Stimulated activated effector memory CD8-positive, alpha-beta T cell treated with anti-CD3 and anti-CD28 coated beads, Interleukin-12 subunit alpha, Interleukin-12 subunit beta, amount 100 ng/mL, for 72 hours (primary cell): ENCODE results near the gene RPP25.

Experiments
- ATAC-seq: fragments of 150-1000 bp; cut with Tn5 transposase; 2 replicates; pipeline ENCODE4 v1.10.0; 2021
- DNase-seq, 2 donors: peaks; one replicate each; pipeline ENCODE4 v3.0.0; 2021 to 2022; ENCODE audit warnings: low spot score in 2 of 2
- H3K27ac Mint-ChIP-seq: one replicate; pipeline ENCODE4 v1.8.0; 2022; ENCODE audit warnings: mild to moderate bottlenecking, mixed read lengths
- H3K36me3 Mint-ChIP-seq: one replicate; pipeline ENCODE4 v1.8.0; 2022; ENCODE audit warnings: mild to moderate bottlenecking, mixed read lengths
- H3K4me1 Mint-ChIP-seq: one replicate; pipeline ENCODE4 v1.8.0; 2022; ENCODE audit warnings: mixed read lengths
- H3K4me3 Mint-ChIP-seq: one replicate; pipeline ENCODE4 v1.8.0; 2022; ENCODE audit warnings: mild to moderate bottlenecking, mixed read lengths
- H3K9me3 Mint-ChIP-seq: one replicate; pipeline ENCODE4 v1.8.0; 2022; ENCODE audit warnings: mixed read lengths

Gene RPP25

GRCh38 chr15:74908635-74909034, 47.9 kb downstream of the RPP25 start:
- peaks cover 41% of the 10 kb centered on the region for H3K36me3 Mint-ChIP-seq
- no peak overlapping the region for H3K4me3 Mint-ChIP-seq
- peaks cover 29% of the 10 kb centered on the region for H3K4me1 Mint-ChIP-seq
- ATAC-seq (no peak), DNase-seq (no peak)
- H3K27ac Mint-ChIP-seq, result no peak overlapping the region
- no peaks in the 10 kb centered on the region for H3K9me3 Mint-ChIP-seq

- H3K36me3 Mint-ChIP-seq, result peaks cover 44% of the 10 kb centered on the region
- H3K27ac Mint-ChIP-seq, result peak overlapping the region; percentile 99
- H3K4me3 Mint-ChIP-seq, result peak overlapping the region; percentile 98
- ATAC-seq, result peak; percentile 29
- DNase-seq, result no peak
- no peaks in the 10 kb centered on the region for H3K9me3 Mint-ChIP-seq
- peaks cover 34% of the 10 kb centered on the region for H3K4me1 Mint-ChIP-seq
Measured at GRCh38 chr15:74907163-74907870, 49.3 kb downstream of the RPP25 start.

- DNase-seq, result peak; percentile 80 to 95
- peaks cover 44% of the 10 kb centered on the region for H3K36me3 Mint-ChIP-seq
- peaks cover 41% of the 10 kb centered on the region for H3K4me1 Mint-ChIP-seq
- H3K9me3 Mint-ChIP-seq, result no peaks in the 10 kb centered on the region
- peak; percentile 91 for ATAC-seq
- peak within 1 kb of the TSS; percentile 98 for H3K4me3 Mint-ChIP-seq
- H3K27ac Mint-ChIP-seq, result peak within 1 kb of the TSS; percentile 99
Measured at GRCh38 chr15:74906450-74907162, 50.0 kb downstream of the RPP25 start, which contains the start of gene FAM219B. FAM219B (minus strand) TSS chr15:74906851; CDS start chr15:74906800, 51 bp downstream.

GRCh38 chr15:74906067-74906449, 50.5 kb downstream of the RPP25 start:
- peak overlapping the region; percentile 99 for H3K27ac Mint-ChIP-seq
- H3K36me3 Mint-ChIP-seq, result peaks cover 45% of the 10 kb centered on the region
- peak in 1 of 2 donors; percentile 73 for DNase-seq
- peak overlapping the region; percentile 98 for H3K4me3 Mint-ChIP-seq
- H3K4me1 Mint-ChIP-seq, result peaks cover 41% of the 10 kb centered on the region
- no peaks in the 10 kb centered on the region for H3K9me3 Mint-ChIP-seq
- peak; percentile 53 for ATAC-seq
